Adrenal gland (tissue), 12 donors: ENCODE results near the gene RDH11. TPM values are rescaled to one million over a fixed set of nuclear protein-coding genes. Genes with fewer than 3 reads are reported as not detected.

Experiments used
- DNase-seq, 7 donors: peaks; one replicate each; pipeline ENCODE4 v3.0.0-alpha.2; 2019 to 2020
- H3K27ac ChIP-seq, 5 donors: fragments of 200-600 bp; sonication (generic) in 4 of 5; 1 replicate in 3 of 5; 2 replicates in 2 of 5; pipeline versions ENCODE4 v1.5.1 to v1.8.0; 2016 to 2020; ENCODE audit warnings: mild to moderate bottlenecking in 1 of 5
- H3K27me3 ChIP-seq: fragments of 200-600 bp; 2 replicates; pipeline ENCODE4 v1.8.0; 2021
- H3K36me3 ChIP-seq, 2 donors: fragments of 200-600 bp; replicated peaks in 1 of 2; 1 replicate in 1 of 2; 2 replicates in 1 of 2; pipeline versions ENCODE4 v1.5.1 to v1.8.0; 2018 to 2022
- H3K4me1 ChIP-seq, 2 donors: fragments of 200-600 bp; replicated peaks in 1 of 2; 1 replicate in 1 of 2; 2 replicates in 1 of 2; pipeline versions ENCODE4 v1.5.1 to v1.8.0; 2018 to 2021
- H3K4me3 ChIP-seq, 4 donors: fragments of 200-600 bp; sonication (generic) in 3 of 4; one replicate each; pipeline ENCODE4 v1.5.1; 2016 to 2018
- H3K9me3 ChIP-seq, 3 donors: fragments of 200-600 bp; sonication (generic) in 1 of 3; replicated peaks in 1 of 3; 1 replicate in 2 of 3; 2 replicates in 1 of 3; pipeline versions ENCODE4 v1.5.1 to v1.8.0; 2016 to 2021
- CTCF ChIP-seq, 6 experiments: fragments of 450-650 bp in 4 of 6; fragments of 200-600 bp in 2 of 6; sonication (generic) in 1 of 6; IDR thresholded peaks; 1 replicate in 5 of 6; 2 replicates in 1 of 6; pipeline versions ENCODE4 v1.5.1 to v1.8.0; 2016 to 2021; ENCODE audit warnings: antibody characterized with exemption in 6 of 6, mild to moderate bottlenecking in 2 of 6, moderate library complexity in 1 of 6
- POLR2A ChIP-seq, 2 donors: fragments of 450-650 bp; IDR thresholded peaks; one replicate each; pipeline ENCODE4 v1.6.1; 2017; ENCODE audit warnings: antibody characterized with exemption in 2 of 2, mild to moderate bottlenecking in 2 of 2, moderate library complexity in 1 of 2
- WGBS, 4 donors: extraction: QIAGEN DNeasy Blood & Tissue Kit in 2 of 4; methylation state at CpG; one replicate each; pipeline versions ENCODE4 v1.1.5 to v1.1.7; 2013 to 2017; 5-methylcytosine and 5-hydroxymethylcytosine counted together
- intact Hi-C, 2 donors: fragments of 100-400 bp; cut with DNase I; formaldehyde crosslinking; loops; one replicate each; pipeline versions ENCODE4 v1.14.1 to v1.15.0; 2022 to 2023
- polyA plus RNA-seq, 3 donors: library from polyadenylated mRNA; stranded (reverse); fragments of 200-250 nt in 2 of 3; fragments of 350-450 nt in 1 of 3; fragmentation: Illumina TruSeq in 1 of 3; extraction: RNeasy Lipid Tissue Mini Kit (QIAGEN cat#74804) in 1 of 3; gene quantifications; one replicate each; pipeline ENCODE4 v1.2.3, GENCODE V29; 2013 to 2014
- small RNA-seq, 2 donors: library from RNA; depleted of rRNA; stranded (forward); fragments of <200 nt; gene quantifications; one replicate each; pipeline ENCODE3, GENCODE V24; 2016
- total RNA-seq, 9 donors: library from RNA; depleted of rRNA in 4 of 9; stranded (reverse); fragments of >200 nt in 4 of 9; fragments of 120-200 nt in 1 of 9; fragmentation: NEBNext Ultra II Directional in 1 of 9; extraction: Animal tissue kit (Norgen Biotek cat#: 25700) in 1 of 9; gene quantifications; one replicate each; pipeline versions ENCODE4 v1.1.0 to v1.2.4, GENCODE V29; 2013 to 2023
- donor health status: healthy with polysubstance abuse.
- donor health status: Bipolar disorder and iron deficiency.
- donor health status: DM: yes; HTN: yes; CAD: no.
- donor health status: DM: no; HTN: no; CAD: no.
- donor health status: DM: no; HTN: no; CAD: no.
- donor health status: DM: yes; HTN: yes; CAD: no.

The RDH11 gene
- total and polyA plus RNA-seq, 12 donors = 49.1 to 309 (median 81.3) TPM

GRCh38 chr14:67630938-67631337 lies 64.6 kb downstream of the RDH11 start:
- Histone ChIP-seq H3K27me3 (no peaks in the 10 kb centered on the region), H3K4me1 (no peaks in the 10 kb centered on the region), H3K4me3 (no peak overlapping the region), H3K9me3 (no peaks in the 10 kb centered on the region), H3K36me3 (no peaks in the 10 kb centered on the region), H3K27ac (no peak overlapping the region)
- WGBS, 4 donors = 78 to 80% (median 79%) methylated on average over 5 of the region's 5 CpGs
- intact Hi-C loops = no loop called here
- no peak for DNase-seq
- TF ChIP-seq CTCF (IDR thresholded peaks at IDR 0.05) (no peak), POLR2A (IDR thresholded peaks at IDR 0.05) (no peak)

- H3K4me3 ChIP-seq = no peak overlapping the region
- 92 to 96% (median 94%) methylated on average over 4 of the region's 4 CpGs for WGBS, 4 donors
- H3K9me3 ChIP-seq = no peaks in the 10 kb centered on the region
- H3K27me3 ChIP-seq = no peaks in the 10 kb centered on the region
- no peaks in the 10 kb centered on the region for H3K4me1 ChIP-seq
- TF ChIP-seq POLR2A (IDR thresholded peaks at IDR 0.05) (no peak), CTCF (IDR thresholded peaks at IDR 0.05) (no peak)
- H3K27ac ChIP-seq = no peak overlapping the region
- no peak for DNase-seq
- intact Hi-C loops = no loop called here
- no peaks in the 10 kb centered on the region for H3K36me3 ChIP-seq
Observed at GRCh38 chr14:67630186-67630585, 65.4 kb downstream of the RDH11 start.

- no peak for TF ChIP-seq CTCF (IDR thresholded peaks at IDR 0.05)
- H3K27me3 ChIP-seq = no peaks in the 10 kb centered on the region
- peaks cover 8 to 12% of the 10 kb centered on the region in 2 donors for H3K4me1 ChIP-seq
- H3K27ac ChIP-seq = no peak overlapping the region
- no peak overlapping the region for H3K4me3 ChIP-seq
- no peaks in the 10 kb centered on the region for H3K9me3 ChIP-seq
- intact Hi-C loops = no loop called here
- H3K36me3 ChIP-seq = no peaks in the 10 kb centered on the region
- DNase-seq = no peak
Observed at GRCh38 chr14:67627519-67627918, 68.0 kb downstream of the RDH11 start.

Small RNA genes lying within 50 kb of the gene (small RNA-seq; reads per million reads assigned to genes)
- gene AL049779.3 (0 reads per million in 2 donors), gene RN7SL369P (0 reads per million in 2 donors), gene RNA5SP386 (0 to 0.12 reads per million in 2 donors)

Other genes with a start within 250 kb of the RDH11 start
- 10 to 100 TPM; 25.7 to 63.9 (median 40.1) TPM for gene TMEM229B, start 207.0 kb downstream of the RDH11 start, total RNA-seq
- 10 to 100 TPM in 2 of 3 donors, 1 to 10 TPM in 1; 5.7 to 31.9 (median 12.0) TPM for gene TMEM229B, start 207.0 kb downstream of the RDH11 start, polyA plus RNA-seq
- gene PLEKHH1, start 162.5 kb downstream of the RDH11 start, total RNA-seq = 10 to 100 TPM in 8 of 9 donors, 1 to 10 TPM in 1; 8.3 to 30.6 (median 19.4) TPM
- 10 to 100 TPM; 19.3 to 50.4 (median 28.0) TPM for gene PLEKHH1, start 162.5 kb downstream of the RDH11 start, polyA plus RNA-seq
- 10 to 100 TPM; 43.0 to 79.1 (median 54.2) TPM for gene PIGH, start 95.5 kb downstream of the RDH11 start, total RNA-seq
- 10 to 100 TPM; 41.5 to 66.7 (median 41.9) TPM for gene PIGH, start 95.5 kb downstream of the RDH11 start, polyA plus RNA-seq
- gene ARG2, start 75.8 kb downstream of the RDH11 start, total RNA-seq = 10 to 100 TPM in 2 of 9 donors, 1 to 10 TPM in 7; 2.5 to 45.4 (median 4.5) TPM
- gene ARG2, start 75.8 kb downstream of the RDH11 start, polyA plus RNA-seq = 10 to 100 TPM in 1 of 3 donors, 1 to 10 TPM in 2; 3.2 to 11.7 (median 4.5) TPM
- gene VTI1B, start 21.1 kb downstream of the RDH11 start, total RNA-seq = 100 to 1,000 TPM in 3 of 9 donors, 10 to 100 TPM in 6; 52.2 to 108 (median 86.8) TPM
- gene VTI1B, start 21.1 kb downstream of the RDH11 start, polyA plus RNA-seq = 10 to 100 TPM; 54.6 to 79.3 (median 68.0) TPM
- 100 to 1,000 TPM in 1 of 9 donors, 10 to 100 TPM in 2, 1 to 10 TPM in 6; 1.1 to 192 (median 2.3) TPM for gene RDH12, start 6.1 kb upstream of the RDH11 start, total RNA-seq
- 10 to 100 TPM in 1 of 3 donors, 1 to 10 TPM in 2; 1.0 to 24.8 (median 3.5) TPM for gene RDH12, start 6.1 kb upstream of the RDH11 start, polyA plus RNA-seq
- 10 to 100 TPM; 19.6 to 33.6 (median 26.0) TPM for gene ZFYVE26, start 120.8 kb upstream of the RDH11 start, total RNA-seq
- gene ZFYVE26, start 120.8 kb upstream of the RDH11 start, polyA plus RNA-seq = 10 to 100 TPM in 2 of 3 donors, 1 to 10 TPM in 1; 6.6 to 14.0 (median 13.4) TPM
- 10 to 100 TPM in 7 of 9 donors, 1 to 10 TPM in 2; 3.3 to 24.6 (median 13.8) TPM for gene RAD51B, start 124.0 kb upstream of the RDH11 start, total RNA-seq
- gene RAD51B, start 124.0 kb upstream of the RDH11 start, polyA plus RNA-seq = 1 to 10 TPM; 2.3 to 5.3 (median 3.1) TPM